ENCODE data around the gene TNFSF10. TPM values are rescaled to one million over a fixed set of nuclear protein-coding genes. Genes with fewer than 3 reads are reported as not detected.
A peak's percentile ranks its signal among the peaks of the same experiment; 100 is the strongest.
"Not testable (repeated sequence)": the region's sequence is repeated elsewhere in the genome, so short reads cannot be mapped to it uniquely, and the experiment has no call there.

TNFSF10 gene
- total RNA-seq, 3 donors from 2014 or later, result 12.9 to 24.3 (median 18.8) TPM

DNA sequence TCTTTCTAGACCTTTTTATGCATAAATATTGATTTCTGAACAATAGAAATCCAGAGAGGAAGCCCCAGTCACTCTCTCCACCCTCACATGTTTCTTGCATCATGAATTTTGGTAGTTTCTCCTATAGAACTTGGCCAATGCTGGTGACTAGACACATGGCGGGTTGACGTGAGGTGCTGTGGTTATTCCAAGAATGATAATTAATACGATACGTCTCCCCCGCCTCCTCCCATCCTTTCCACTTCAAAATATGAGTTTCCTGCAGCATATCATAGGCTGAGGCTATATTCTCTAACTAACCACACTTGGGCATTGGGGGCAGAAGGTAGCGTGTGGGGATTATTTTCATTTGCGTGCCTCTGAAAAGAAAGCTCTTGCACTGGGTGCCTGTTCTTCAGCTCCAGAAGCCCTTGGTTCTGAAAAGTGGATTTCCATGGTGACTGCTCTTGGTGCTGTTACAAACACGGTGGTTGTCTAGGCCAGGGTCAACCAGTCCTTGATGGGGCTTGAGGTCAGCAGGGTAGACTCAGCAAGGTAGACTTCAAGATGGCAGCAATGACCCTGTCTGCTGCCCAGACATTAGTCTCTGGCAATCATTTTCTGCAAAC, 5.3 kb downstream of the TNFSF10 start:
- Mint-ChIP-seq H3K27me3 (ENCODE audit: low read depth) (no peaks in the 10 kb centered on the region), H3K9me3 (no peaks in the 10 kb centered on the region), H3K4me1 (ENCODE audit: low read depth) (peaks cover 83% of the 10 kb centered on the region), H3K4me3 (peak overlapping the region; percentile 69), H3K36me3 (ENCODE audit: insufficient read depth) (peaks cover 29% of the 10 kb centered on the region)
- DNase-seq (peak; percentile 50), ATAC-seq (peak; percentile 63 to 67)

DNA sequence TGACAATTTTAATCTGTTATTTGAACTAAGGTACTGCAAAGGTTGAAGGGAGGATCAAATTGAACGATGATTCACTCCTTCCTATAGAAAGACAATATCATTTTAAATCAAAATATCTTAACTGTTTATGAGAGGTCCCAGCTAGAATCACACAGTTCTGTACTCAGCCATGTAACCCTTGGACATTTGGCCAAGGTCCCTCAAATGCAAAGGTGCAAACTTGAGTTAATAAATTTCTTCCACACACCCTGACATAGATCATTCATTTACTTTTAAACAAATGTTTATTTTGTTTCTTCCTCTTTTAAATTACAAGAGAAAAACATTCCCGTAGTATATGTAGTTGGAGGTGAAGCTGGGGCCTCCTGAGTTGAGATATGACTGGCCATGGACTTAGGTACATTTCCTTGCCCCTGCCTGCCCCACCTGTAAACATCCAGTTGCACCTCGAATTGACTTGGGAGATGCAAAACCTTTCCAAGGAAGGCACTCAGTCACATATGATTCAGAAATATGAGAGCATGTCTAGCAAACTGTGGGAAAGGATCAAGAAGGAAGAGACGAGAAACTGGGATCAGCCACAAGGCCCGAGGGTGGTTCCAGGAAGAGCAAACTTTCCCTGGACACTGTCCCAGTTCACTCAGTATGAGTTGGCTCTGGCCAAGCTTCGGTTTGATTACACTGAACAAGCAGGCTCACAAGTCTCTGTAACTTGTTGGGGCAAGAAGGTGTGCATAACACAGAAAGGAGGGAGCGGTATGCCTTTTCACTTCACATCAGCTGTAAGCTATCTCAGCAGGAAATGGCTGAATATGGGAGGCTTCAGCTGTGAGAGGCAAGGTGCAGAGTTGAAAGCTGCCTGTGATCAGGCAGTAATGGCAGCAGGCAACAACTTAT, 6.7 kb downstream of the TNFSF10 start:
- DNase-seq (no peak), ATAC-seq (peak in 1 of 2 donors; percentile 3)
- peaks cover 35% of the 10 kb centered on the region for H3K36me3 Mint-ChIP-seq (ENCODE audit: insufficient read depth)

DNA sequence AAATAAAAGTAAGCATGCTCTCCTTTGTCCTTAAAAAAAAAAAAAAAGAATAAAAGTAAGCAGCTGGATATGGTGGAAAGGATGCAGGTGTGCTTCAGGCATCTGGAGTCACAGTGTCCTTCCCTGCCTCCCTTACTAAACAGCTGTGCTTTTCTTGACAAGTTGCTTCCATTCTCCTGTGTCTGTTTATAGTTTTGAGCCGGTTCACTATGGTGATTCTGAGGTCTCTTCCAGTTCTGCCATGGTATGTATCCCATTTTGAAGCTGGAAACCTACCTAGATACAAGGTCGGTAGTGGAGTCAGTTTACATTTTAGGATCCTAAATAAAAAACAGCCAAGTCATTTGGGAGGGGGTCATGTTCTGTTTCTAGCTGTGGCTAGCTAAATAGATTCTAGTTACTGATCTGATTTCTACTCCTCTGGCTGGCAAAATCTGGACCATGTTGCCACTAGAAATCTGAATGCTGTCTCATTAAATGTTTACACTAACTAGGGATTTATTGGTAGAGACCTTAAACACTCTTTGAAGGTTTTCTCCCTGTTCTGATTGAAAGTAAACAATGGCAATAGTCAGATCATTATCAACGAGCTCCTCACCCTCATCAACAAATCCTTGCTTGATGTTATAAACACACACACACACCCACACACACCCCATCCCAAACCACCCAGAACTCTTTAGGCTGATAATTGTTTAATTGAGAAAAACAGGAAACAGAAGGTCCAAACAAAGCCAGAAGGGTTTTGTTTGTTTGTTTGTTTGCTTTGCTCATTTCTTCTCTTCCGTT, 7.9 kb downstream of the TNFSF10 start:
- ATAC-seq (no peak), DNase-seq (no peak)
- H3K9me3 Mint-ChIP-seq, result no peaks in the 10 kb centered on the region
- H3K4me1 Mint-ChIP-seq (ENCODE audit: low read depth), result peaks cover 89% of the 10 kb centered on the region
- H3K27me3 Mint-ChIP-seq (ENCODE audit: low read depth), result no peaks in the 10 kb centered on the region
- H3K4me3 Mint-ChIP-seq, result peak overlapping the region; percentile 48
- H3K36me3 Mint-ChIP-seq (ENCODE audit: insufficient read depth), result peaks cover 43% of the 10 kb centered on the region

More for the DNA sequence above, 6.7 kb downstream of the TNFSF10 start:
- H3K9me3 Mint-ChIP-seq, result no peaks in the 10 kb centered on the region
- peaks cover 92% of the 10 kb centered on the region for H3K4me1 Mint-ChIP-seq (ENCODE audit: low read depth)
- H3K27me3 Mint-ChIP-seq (ENCODE audit: low read depth), result no peaks in the 10 kb centered on the region
- H3K4me3 Mint-ChIP-seq, result peak overlapping the region; percentile 69

DNA sequence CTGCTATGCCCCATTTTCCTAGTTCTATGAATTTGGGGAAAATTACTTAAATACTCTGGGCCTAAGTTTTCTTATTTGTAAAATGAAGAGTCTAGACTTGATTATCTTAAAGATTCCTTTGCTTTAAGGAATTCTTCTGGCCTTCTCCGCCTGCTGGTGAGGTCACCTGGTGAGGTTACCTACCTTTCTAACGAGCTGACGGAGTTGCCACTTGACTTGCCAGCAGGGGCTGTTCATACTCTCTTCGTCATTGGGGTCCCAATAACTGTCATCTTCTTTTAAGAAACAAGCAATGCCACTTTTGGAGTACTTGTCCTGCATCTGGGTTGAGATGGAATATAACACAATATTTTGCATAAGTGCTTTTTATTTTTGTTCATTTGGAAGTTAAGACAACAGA, 8.6 kb downstream of the TNFSF10 start:
- H3K4me1 Mint-ChIP-seq (ENCODE audit: low read depth), result peaks cover 82% of the 10 kb centered on the region
- peaks cover 43% of the 10 kb centered on the region for H3K36me3 Mint-ChIP-seq (ENCODE audit: insufficient read depth)
- peak overlapping the region; percentile 50 for H3K4me3 Mint-ChIP-seq
- ATAC-seq, result no peak
- H3K9me3 Mint-ChIP-seq, result no peaks in the 10 kb centered on the region
- DNase-seq, result no peak
- H3K27me3 Mint-ChIP-seq (ENCODE audit: low read depth), result no peaks in the 10 kb centered on the region

DNA sequence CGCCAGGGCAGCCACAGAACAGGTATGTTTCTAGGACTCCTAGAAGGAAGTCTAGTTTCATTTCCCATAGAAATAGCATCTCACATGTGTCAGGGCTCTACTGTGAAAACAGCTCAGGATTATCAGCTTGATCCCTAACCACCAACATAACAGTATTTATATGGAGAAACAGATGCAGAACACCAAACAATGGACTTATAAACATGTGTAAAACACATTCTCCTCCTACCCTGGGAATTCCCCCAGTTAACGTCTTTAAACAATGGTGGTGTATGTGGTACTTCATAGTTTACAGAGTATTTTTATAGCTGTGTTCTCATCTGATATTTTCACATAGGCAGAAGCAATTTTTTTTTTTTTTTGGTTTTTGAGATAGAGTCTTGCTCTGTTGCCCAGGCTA, 9.7 kb downstream of the TNFSF10 start:
- H3K27me3 Mint-ChIP-seq (ENCODE audit: low read depth), result no peaks in the 10 kb centered on the region
- DNase-seq (no peak), ATAC-seq (no peak)
- H3K36me3 Mint-ChIP-seq (ENCODE audit: insufficient read depth), result peaks cover 49% of the 10 kb centered on the region
- H3K9me3 Mint-ChIP-seq, result no peaks in the 10 kb centered on the region
- H3K4me1 Mint-ChIP-seq (ENCODE audit: low read depth), result peaks cover 81% of the 10 kb centered on the region
- H3K4me3 Mint-ChIP-seq, result peak overlapping the region; percentile 60

DNA sequence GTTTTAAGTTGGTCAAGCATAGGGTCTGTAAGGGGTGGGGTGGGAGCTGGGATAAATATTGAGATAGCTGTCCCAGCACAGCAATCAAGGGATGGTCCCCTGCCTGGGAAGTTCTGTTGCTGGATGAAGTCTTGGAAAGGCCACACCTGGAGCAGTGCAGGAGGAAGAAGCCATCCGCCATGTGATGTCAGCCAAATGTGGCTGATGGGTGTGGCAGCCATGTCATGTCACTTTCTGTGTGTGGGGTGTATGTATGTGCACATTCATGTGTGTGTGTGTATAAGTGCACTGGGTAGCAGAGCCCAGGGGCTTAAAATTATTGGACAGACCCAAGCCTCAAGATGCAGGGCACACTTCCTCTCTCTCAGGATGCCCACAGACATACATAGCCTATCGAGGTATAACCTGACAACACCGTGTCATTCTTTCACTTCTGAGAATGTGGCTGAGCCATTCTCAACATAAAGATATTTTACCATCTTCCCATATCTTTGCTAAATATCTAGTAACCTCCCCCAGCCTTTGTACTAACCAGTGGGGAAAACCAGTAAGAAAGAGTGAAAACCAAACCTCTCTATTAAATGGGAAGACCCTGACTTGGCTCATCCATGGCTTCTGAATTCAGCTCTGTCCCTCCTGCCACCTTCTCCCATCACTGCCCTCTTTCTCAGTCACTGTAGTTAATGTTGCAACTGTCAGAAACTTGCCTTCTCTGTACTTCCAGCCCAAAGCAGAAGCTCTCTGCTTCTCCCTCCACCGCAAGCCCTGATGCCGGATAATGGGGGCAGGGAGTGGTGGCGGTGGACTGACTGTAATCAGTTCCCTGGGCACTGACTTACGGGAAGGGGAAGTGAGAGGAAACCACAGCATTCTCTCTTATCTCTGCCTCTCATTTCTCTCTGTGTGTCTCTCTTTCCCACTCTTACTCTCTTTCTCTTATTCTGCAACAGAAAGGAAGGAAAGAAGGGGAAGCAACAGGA, 11.2 kb downstream of the TNFSF10 start:
- Mint-ChIP-seq H3K27me3 (ENCODE audit: low read depth) (no peaks in the 10 kb centered on the region), H3K4me3 (peak overlapping the region; percentile 61), H3K9me3 (no peaks in the 10 kb centered on the region), H3K4me1 (ENCODE audit: low read depth) (peaks cover 71% of the 10 kb centered on the region), H3K36me3 (ENCODE audit: insufficient read depth) (peaks cover 57% of the 10 kb centered on the region)
- ATAC-seq (peak; percentile 67 to 75), DNase-seq (peak; percentile 49)

DNA sequence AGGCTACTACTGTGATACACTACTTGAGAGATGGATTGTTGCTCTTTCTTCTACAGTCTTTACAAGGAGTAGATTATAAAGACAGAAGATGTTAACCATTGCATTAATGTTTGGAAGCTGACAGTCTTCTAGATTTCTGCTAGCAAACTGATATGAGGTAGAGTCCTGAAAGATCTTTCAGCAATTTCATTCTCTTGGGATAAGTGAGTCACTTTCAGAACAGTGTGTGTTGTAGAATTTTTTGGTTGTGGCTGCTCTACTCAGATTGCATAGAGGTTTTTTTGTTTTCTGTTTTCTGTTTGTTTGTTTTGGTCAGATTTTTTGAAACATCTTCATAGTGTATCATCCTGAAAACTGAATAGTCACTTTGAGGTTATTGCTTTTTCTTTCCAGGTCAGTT, 17.1 kb downstream of the TNFSF10 start:
- Mint-ChIP-seq H3K36me3 (ENCODE audit: insufficient read depth) (peaks cover 47% of the 10 kb centered on the region), H3K4me3 (no peak overlapping the region), H3K4me1 (ENCODE audit: low read depth) (peaks cover 25% of the 10 kb centered on the region), H3K9me3 (peaks cover 4% of the 10 kb centered on the region), H3K27me3 (ENCODE audit: low read depth) (no peaks in the 10 kb centered on the region)
- no peak for DNase-seq
- no peak for ATAC-seq

DNA sequence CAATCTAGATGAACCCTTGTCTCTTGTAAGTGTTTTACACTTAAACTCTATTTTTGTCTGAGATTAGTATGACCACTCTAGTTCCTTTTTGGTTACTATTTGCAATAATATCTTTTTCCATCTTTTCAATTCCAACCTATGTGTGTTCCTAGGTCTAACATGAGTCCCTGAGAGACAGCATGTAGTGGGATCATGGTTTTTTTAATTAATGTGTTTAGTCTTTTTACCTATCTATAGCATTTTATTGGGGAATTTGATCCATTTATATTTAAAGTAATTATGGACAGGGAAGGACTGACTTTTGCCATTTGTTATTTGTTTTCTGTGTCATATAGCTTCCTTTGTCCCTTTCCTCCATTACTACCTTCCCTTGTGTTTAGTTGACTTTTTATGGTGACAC, 21.7 kb downstream of the TNFSF10 start:
- Mint-ChIP-seq H3K27me3 (ENCODE audit: low read depth) (no peaks in the 10 kb centered on the region), H3K36me3 (ENCODE audit: insufficient read depth) (peaks cover 22% of the 10 kb centered on the region), H3K4me3 (no peak overlapping the region), H3K9me3 (peaks cover 4% of the 10 kb centered on the region), H3K4me1 (ENCODE audit: low read depth) (peaks cover 10% of the 10 kb centered on the region)
- DNase-seq, result no peak
- ATAC-seq, result no peak

DNA sequence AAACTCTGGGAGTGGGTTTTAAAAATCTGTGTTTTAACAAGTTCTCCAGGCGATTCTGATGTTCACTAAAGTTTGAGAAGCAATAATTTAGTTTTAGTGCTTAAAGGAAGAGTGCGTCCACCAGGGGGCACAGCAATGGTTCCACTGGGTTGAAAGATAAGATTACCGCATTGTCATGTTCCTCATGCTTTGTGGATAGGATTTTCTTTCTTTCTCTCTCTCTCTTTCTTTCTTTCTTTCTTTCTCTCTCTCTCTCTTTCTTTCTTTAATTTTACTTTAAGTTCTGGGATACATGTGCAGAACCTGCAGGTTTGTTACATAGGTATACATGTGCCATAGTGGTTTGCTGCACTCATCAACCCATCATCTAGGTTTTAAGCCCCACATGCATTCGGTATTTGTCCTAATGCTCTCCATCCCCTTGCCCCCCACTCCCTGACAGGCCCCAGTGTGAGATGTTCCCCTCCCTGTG, 33.0 kb downstream of the TNFSF10 start:
- H3K4me3 Mint-ChIP-seq, result peak overlapping the region; percentile 6
- not testable (repeated sequence) for H3K27me3 Mint-ChIP-seq (ENCODE audit: low read depth); H3K4me1 Mint-ChIP-seq (ENCODE audit: low read depth); H3K36me3 Mint-ChIP-seq (ENCODE audit: insufficient read depth); H3K9me3 Mint-ChIP-seq
- DNase-seq, result peak; percentile 80
- peak; percentile 69 to 71 for ATAC-seq

DNA sequence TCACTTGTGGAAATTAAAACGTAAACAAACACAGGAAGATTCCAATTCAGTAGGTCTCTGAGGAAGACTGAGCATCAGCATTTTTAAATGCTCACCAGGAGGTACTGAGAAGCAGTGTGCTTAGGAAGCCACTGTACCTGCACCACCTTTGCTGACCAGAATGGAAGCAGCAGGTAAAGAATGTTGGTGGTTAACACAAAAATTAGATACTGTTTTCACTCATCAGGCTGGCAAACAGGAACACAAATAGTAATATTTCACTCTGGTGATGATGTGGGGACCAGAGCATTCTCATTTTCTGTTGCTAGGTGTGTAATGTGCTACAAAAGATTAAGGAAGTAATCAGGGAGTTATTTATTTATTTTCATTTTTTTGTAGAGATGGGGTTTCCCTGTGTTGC, 45.1 kb downstream of the TNFSF10 start:
- Mint-ChIP-seq H3K4me1 (ENCODE audit: low read depth) (peaks cover 16% of the 10 kb centered on the region), H3K9me3 (no peaks in the 10 kb centered on the region), H3K27me3 (ENCODE audit: low read depth) (no peaks in the 10 kb centered on the region), H3K36me3 (ENCODE audit: insufficient read depth) (no peaks in the 10 kb centered on the region), H3K4me3 (no peak overlapping the region)
- ATAC-seq (no peak), DNase-seq (no peak)

DNA sequence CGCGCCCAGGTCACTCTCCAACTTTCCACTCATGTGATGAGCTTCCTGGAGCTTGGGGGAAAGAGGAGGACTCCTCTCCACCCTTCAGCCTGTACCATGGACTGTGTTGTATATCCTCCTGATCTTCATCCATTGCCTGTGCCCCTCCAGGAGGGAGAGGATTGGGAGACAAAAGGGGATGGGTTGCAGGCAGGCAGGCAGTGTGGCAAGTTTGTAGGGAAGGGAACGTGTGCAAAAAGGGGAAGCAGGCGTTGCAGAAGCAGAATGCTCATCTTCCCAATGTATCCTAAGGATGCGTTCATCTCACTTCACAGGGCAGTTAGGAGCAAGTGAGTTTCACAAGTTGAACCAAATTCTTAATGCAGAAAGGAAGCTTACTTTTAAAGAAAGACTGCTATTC, 46.9 kb downstream of the TNFSF10 start:
- H3K4me3 Mint-ChIP-seq, result peak overlapping the region; percentile 24

DNA sequence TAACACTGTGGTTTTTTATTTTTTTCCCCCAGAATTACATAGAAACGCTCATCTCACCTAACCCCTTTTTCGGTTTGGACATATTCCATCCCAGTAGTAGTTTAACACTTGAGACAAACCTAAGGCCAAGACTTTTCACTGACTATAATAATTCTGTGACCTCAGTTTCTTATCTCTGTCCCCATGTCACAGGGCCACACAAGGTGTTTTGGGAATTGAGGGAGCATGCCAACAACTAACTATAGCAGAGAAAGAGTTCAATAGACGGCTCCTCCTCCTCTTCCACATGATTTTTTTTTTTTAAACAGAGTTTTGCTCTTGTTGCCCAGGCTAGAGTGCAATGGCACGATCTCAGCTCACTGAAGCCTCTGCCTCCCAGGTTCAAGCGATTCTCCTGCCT, 47.5 kb downstream of the TNFSF10 start:
- Mint-ChIP-seq H3K27me3 (ENCODE audit: low read depth) (no peaks in the 10 kb centered on the region), H3K4me1 (ENCODE audit: low read depth) (peaks cover 16% of the 10 kb centered on the region), H3K9me3 (no peaks in the 10 kb centered on the region), H3K36me3 (ENCODE audit: insufficient read depth) (no peaks in the 10 kb centered on the region), H3K4me3 (no peak overlapping the region)
- DNase-seq (no peak), ATAC-seq (no peak)

More for the DNA sequence above, 46.9 kb downstream of the TNFSF10 start:
- peaks cover 16% of the 10 kb centered on the region for H3K4me1 Mint-ChIP-seq (ENCODE audit: low read depth)
- DNase-seq (no peak), ATAC-seq (no peak)
- H3K27me3 Mint-ChIP-seq (ENCODE audit: low read depth), result no peaks in the 10 kb centered on the region
- no peaks in the 10 kb centered on the region for H3K36me3 Mint-ChIP-seq (ENCODE audit: insufficient read depth)
- H3K9me3 Mint-ChIP-seq, result no peaks in the 10 kb centered on the region

DNA sequence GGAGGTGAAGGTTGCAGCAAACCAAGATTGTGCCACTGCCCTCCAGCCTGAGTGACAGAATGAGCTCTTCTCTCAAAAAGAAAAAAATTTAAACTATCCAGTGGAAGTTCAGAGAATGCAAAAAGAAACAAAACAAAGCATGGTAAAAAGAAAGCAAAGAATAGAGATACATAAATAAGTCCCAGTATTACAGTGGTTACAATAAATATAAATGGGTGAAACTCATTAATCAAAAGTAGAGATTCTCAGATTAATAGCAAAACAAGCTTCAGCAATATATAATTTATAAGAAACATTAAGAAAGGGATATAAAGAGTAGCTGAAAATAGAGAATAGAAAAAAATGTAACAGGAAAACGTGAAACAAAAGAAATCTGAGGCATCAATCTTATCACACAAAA, 51.3 kb downstream of the TNFSF10 start:
- DNase-seq, result no peak
- no peak for ATAC-seq
- Mint-ChIP-seq H3K4me3 (no peak overlapping the region), H3K36me3 (ENCODE audit: insufficient read depth) (no peaks in the 10 kb centered on the region), H3K27me3 (ENCODE audit: low read depth) (peaks cover 2% of the 10 kb centered on the region), H3K9me3 (no peaks in the 10 kb centered on the region), H3K4me1 (ENCODE audit: low read depth) (peaks cover 4% of the 10 kb centered on the region)

All from activated T-cell treated with anti-CD3 and anti-CD28 coated beads, Interleukin-2, amount 50 U/mL, for 4 hours (primary cell).